K562 (cell line): ENCODE data around the gene PYY. TPM values are rescaled to one million over a fixed set of nuclear protein-coding genes. Genes with fewer than 3 reads are reported as not detected.

Experiments
- ATAC-seq: fragments of 200-7000 bp; cut with Tn5 transposase; 3 replicates; pipeline ENCODE4 v1.9.1; 2020; ENCODE audit warnings: moderate library complexity
- BruUV-seq: library from RNA; stranded (reverse); fragments of 400-500 nt; replicated peaks from 2 replicates; lab custom pipeline; 2021; lab: Mats Ljungman, UMichigan
- CTCF ChIA-PET: fragments of 300-600 bp; formaldehyde crosslinking; extraction: SDS; loops from one replicate; lab custom pipeline; 2021; ENCODE audit warnings: low intra/inter-chr PET ratio; lab: Yijun Ruan, JAX
- POLR2A ChIA-PET: fragments of 300-600, 350-650 bp; sonication (Branson Sonifier 250); formaldehyde crosslinking; extraction: SDS; loops from one replicate; lab custom pipeline; 2021; ENCODE audit warnings: antibody characterized with exemption, inconsistent platforms; lab: Yijun Ruan, JAX
- DNase-seq, 4 experiments: peaks; one replicate each; pipeline versions ENCODE4 v3.0.0 to v3.0.0-alpha.2; 2011 to 2018; ENCODE audit warnings: low spot score in 3 of 4, mixed read lengths in 3 of 4; ENCODE audit errors: extremely low read depth in 1 of 4
- FAIRE-seq: peaks from 2 replicates; lab custom pipeline; 2011; peaks lifted over from hg19 to GRCh38; lab: Jason Lieb, UNC
- H2AFZ ChIP-seq: 2 replicates; pipeline ENCODE4 v1.6.0; 2011; ENCODE audit warnings: low read depth, low read length, control low read depth, inconsistent platforms
- H3K27ac ChIP-seq: fragments of 200-600 bp; 3 replicates; pipeline ENCODE4 v1.8.0; 2011; ENCODE audit warnings: low read depth, mild to moderate bottlenecking, control low read depth, inconsistent platforms, low read length, moderate library complexity, mixed read lengths; ENCODE audit errors: extremely low read depth
- H3K27me3 ChIP-seq, 2 experiments: fragments of 300-600 bp in 1 of 2; 2 replicates in 1 of 2; 3 replicates in 1 of 2; pipeline versions ENCODE4 v1.6.0 to v1.8.0; 2011; ENCODE audit warnings: inconsistent platforms in 2 of 2, low read length in 2 of 2, mild to moderate bottlenecking in 1 of 2, mixed read lengths in 1 of 2, moderate library complexity in 1 of 2; ENCODE audit not compliant: control insufficient read depth in 2 of 2, insufficient read depth in 2 of 2
- H3K36me3 ChIP-seq: fragments of 300-600 bp; 3 replicates; pipeline ENCODE4 v1.8.0; 2011; ENCODE audit warnings: mild to moderate bottlenecking, low read length, inconsistent platforms; ENCODE audit not compliant: control insufficient read depth, insufficient read depth
- H3K4me1 ChIP-seq, 2 experiments: fragments of 200-600 bp in 1 of 2; replicated peaks in 1 of 2; 2 replicates in 1 of 2; 3 replicates in 1 of 2; pipeline versions ENCODE4 v1.5.1 to v1.8.0; 2011; ENCODE audit warnings: inconsistent platforms in 2 of 2, low read length in 2 of 2, mild to moderate bottlenecking in 1 of 2, mixed read lengths in 1 of 2, moderate library complexity in 1 of 2; ENCODE audit not compliant: control insufficient read depth in 2 of 2, insufficient read depth in 2 of 2
- H3K4me2 ChIP-seq: 2 replicates; pipeline ENCODE4 v1.6.1; 2011; ENCODE audit warnings: low read length, control low read depth, inconsistent platforms, mixed read lengths; ENCODE audit not compliant: insufficient read depth
- H3K4me3 ChIP-seq: fragments of 200-600 bp; sonication (generic), shearing (Covaris generic); 2 replicates; pipeline ENCODE4 v1.5.1; 2016; ENCODE audit warnings: control low read depth, inconsistent platforms
- H3K79me2 ChIP-seq: fragments of 200-600 bp; 3 replicates; pipeline ENCODE4 v1.8.0; 2011; ENCODE audit warnings: low read length, inconsistent platforms; ENCODE audit not compliant: control insufficient read depth, insufficient read depth
- H3K9ac ChIP-seq, 2 experiments: 2 replicates each; pipeline versions ENCODE4 v1.6.0 to v1.6.1; 2011; ENCODE audit warnings: low read depth in 2 of 2, low read length in 2 of 2, control low read depth in 1 of 2, inconsistent platforms in 1 of 2, mild to moderate bottlenecking in 1 of 2, mixed read lengths in 1 of 2; ENCODE audit not compliant: insufficient read depth in 1 of 2
- H3K9me1 ChIP-seq: one replicate; pipeline ENCODE4 v1.6.0; 2011; ENCODE audit warnings: inconsistent platforms, mild to moderate bottlenecking, low read length, moderate library complexity; ENCODE audit not compliant: control insufficient read depth, insufficient read depth
- H3K9me3 ChIP-seq: replicated peaks from 2 replicates; pipeline ENCODE4 v1.5.1; 2011; ENCODE audit warnings: low read depth, low read length, inconsistent platforms; ENCODE audit not compliant: control insufficient read depth, insufficient read depth
- H4K20me1 ChIP-seq: replicated peaks from 2 replicates; pipeline ENCODE4 v1.6.1; 2011; ENCODE audit warnings: low read length, inconsistent platforms, mixed read lengths; ENCODE audit not compliant: control insufficient read depth, insufficient read depth
- ELF2 ChIP-seq: fragments of 250-450 bp; sonication (Bioruptor Pico); IDR thresholded peaks from 2 replicates; pipeline ENCODE4 v1.5.0; 2021; ENCODE audit warnings: mild to moderate bottlenecking
- FOXJ2 ChIP-seq: fragments of 200-800 bp; sonication (Bioruptor generic); IDR thresholded peaks from 2 replicates; pipeline ENCODE4 v1.6.1; 2016; ENCODE audit warnings: missing genetic modification characterization, missing compliant biosample characterization
- HCFC1 ChIP-seq: IDR thresholded peaks from 2 replicates; pipeline ENCODE4 v1.6.1; 2012; ENCODE audit warnings: low read depth, low read length, improper control_type of control experiment
- HLTF ChIP-seq: fragments of 450-650 bp; IDR thresholded peaks from 2 replicates; pipeline ENCODE4 v1.6.1; 2016
- JUND ChIP-seq, 2 experiments: IDR thresholded peaks; 2 replicates in 1 of 2; 3 replicates in 1 of 2; pipeline ENCODE4 v1.6.1; 2011; ENCODE audit warnings: borderline replicate concordance in 2 of 2, low read depth in 2 of 2, low read length in 2 of 2, improper control_type of control experiment in 1 of 2, missing biosample characterization in 1 of 2, missing genetic modification characterization in 1 of 2, missing genetic modification reagents in 1 of 2
- NCOA4 ChIP-seq: fragments of 450-650 bp; IDR thresholded peaks from 2 replicates; pipeline ENCODE4 v1.6.1; 2018; ENCODE audit warnings: mild to moderate bottlenecking; ENCODE audit not compliant: partially characterized antibody
- NFE2L1 ChIP-seq: fragments of 450-650 bp; IDR thresholded peaks from 2 replicates; pipeline ENCODE4 v1.6.1; 2016; ENCODE audit warnings: missing genetic modification characterization, low read depth, mild to moderate bottlenecking, missing compliant biosample characterization, moderate library complexity, borderline replicate concordance
- RBM25 ChIP-seq: fragments of 200-400 bp; formaldehyde crosslinking; IDR thresholded peaks from 2 replicates; pipeline ENCODE4 v1.6.1; 2018; ENCODE audit warnings: low read length, low read depth, moderate library complexity; ENCODE audit not compliant: severe bottlenecking
- SIRT6 ChIP-seq: IDR thresholded peaks from one replicate; pipeline ENCODE4 v1.6.1; 2012; ENCODE audit warnings: low read depth, mild to moderate bottlenecking, control low read depth, inconsistent platforms, low read length, moderate library complexity
- TSC22D4 ChIP-seq: fragments of 450-650 bp; IDR thresholded peaks from 2 replicates; pipeline ENCODE4 v1.6.1; 2016; ENCODE audit warnings: missing genetic modification characterization, missing biosample characterization, control low read depth
- ZBTB17 ChIP-seq: fragments of 450-650 bp; formaldehyde crosslinking; IDR thresholded peaks from 2 replicates; pipeline ENCODE4 v1.4.0; 2020; ENCODE audit warnings: mild to moderate bottlenecking
- ZNF217 ChIP-seq: sonication (generic); formaldehyde crosslinking; IDR thresholded peaks from 2 replicates; pipeline ENCODE4 v1.8.0; 2022; ENCODE audit warnings: mild to moderate bottlenecking, missing genetic modification reagents
- WGBS: fragments of 100-300 bp; shearing (Covaris generic); methylation state at CpG from one replicate; pipeline ENCODE4 v1.1.6; 2016; ENCODE audit warnings: low coverage, mixed read lengths; ENCODE audit not compliant: insufficient coverage; ENCODE audit errors: missing lambda C conversion rate; 5-methylcytosine and 5-hydroxymethylcytosine counted together
- in situ Hi-C: fragments of 300-500 bp; cut with MboI; formaldehyde crosslinking; loops from 4 replicates; pipeline ENCODE4 v1.15.0; 2018; ENCODE audit warnings: inconsistent platforms, mixed read lengths
- intact Hi-C: fragments of 100-400 bp; cut with micrococcal nuclease; formaldehyde crosslinking; loops from 2 replicates; pipeline ENCODE4 v1.14.2; 2022
- polyA plus RNA-seq, 8 experiments: library from polyadenylated mRNA; depleted of rRNA in 4 of 8; stranded (reverse) in 5 of 8; unstranded in 3 of 8; fragments of >200 nt; fragmentation: Nextera tagmentation in 2 of 8; fragmentation: Illumina TruSeq in 1 of 8; extraction: Ambion mirVana in 2 of 8; extraction: Trizol in 1 of 8; gene quantifications; 2 replicates each; pipeline versions ENCODE4 v1.2.1 to v1.2.3, GENCODE V29; 2011 to 2014; ENCODE audit warnings: inconsistent platforms in 1 of 8, missing spikeins in 1 of 8
- total RNA-seq, 7 experiments: library from RNA; depleted of rRNA in 6 of 7; stranded (reverse); fragments of >200 nt in 6 of 7; fragmentation: Illumina TruSeq in 2 of 7; extraction: Trizol in 2 of 7; gene quantifications; 2 replicates each; pipeline versions ENCODE4 v1.2.1 to v1.2.3, GENCODE V29; 2011 to 2021; ENCODE audit warnings: low replicate concordance in 1 of 7
- TF ChIP-seq, protein P1 (sequence below): fragments of 450-650 bp; formaldehyde crosslinking; conservative IDR thresholded peaks from 2 replicates; pipeline ENCODE4 v1.4.0; 2022; ENCODE audit warnings: mild to moderate bottlenecking, missing genetic modification characterization
- TF ChIP-seq, protein P2 (sequence below): fragments of 200-800 bp; sonication (Bioruptor generic); IDR thresholded peaks from 2 replicates; pipeline ENCODE4 v1.6.1; 2016; ENCODE audit warnings: missing genetic modification characterization, missing compliant biosample characterization

The PYY gene
- total and polyA plus RNA-seq, 9 of the 15 experiments (the other 6 are each of a cell fraction or from before 2014, with no cell fraction given) = not detected

DNA sequence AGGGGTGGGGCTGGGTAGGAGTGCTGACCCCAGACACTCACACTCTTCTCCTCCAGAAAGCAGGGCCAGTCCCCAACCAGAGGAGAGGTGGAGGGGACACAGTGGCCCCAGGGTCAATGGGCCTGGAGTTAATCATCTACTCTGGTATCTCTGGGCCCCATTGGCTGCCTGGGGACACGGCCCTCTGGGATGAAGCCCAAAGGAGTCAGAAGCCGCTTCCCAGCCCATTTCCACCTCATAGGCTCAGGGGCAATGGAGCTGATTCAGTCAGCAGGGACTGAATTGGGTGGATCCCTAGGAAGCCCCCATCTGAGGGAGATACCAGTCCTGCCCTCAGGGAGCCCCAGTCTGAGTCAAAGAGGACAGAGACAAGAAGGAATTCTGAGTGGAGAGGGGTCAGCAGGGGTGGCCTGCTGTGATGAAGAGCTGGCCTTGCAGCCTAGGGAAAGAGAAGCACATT lies 47.8 kb upstream of the PYY start (continued):
- TF ChIP-seq, protein P1, sequence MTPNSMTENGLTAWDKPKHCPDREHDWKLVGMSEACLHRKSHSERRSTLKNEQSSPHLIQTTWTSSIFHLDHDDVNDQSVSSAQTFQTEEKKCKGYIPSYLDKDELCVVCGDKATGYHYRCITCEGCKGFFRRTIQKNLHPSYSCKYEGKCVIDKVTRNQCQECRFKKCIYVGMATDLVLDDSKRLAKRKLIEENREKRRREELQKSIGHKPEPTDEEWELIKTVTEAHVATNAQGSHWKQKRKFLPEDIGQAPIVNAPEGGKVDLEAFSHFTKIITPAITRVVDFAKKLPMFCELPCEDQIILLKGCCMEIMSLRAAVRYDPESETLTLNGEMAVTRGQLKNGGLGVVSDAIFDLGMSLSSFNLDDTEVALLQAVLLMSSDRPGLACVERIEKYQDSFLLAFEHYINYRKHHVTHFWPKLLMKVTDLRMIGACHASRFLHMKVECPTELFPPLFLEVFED (CRISPR knock-in tag) = no peak
- TF ChIP-seq HCFC1 = no peak
- TF ChIP-seq TSC22D4 (tag) = no peak
- no peak for TF ChIP-seq ZBTB17 (CRISPR knock-in tag)

DNA sequence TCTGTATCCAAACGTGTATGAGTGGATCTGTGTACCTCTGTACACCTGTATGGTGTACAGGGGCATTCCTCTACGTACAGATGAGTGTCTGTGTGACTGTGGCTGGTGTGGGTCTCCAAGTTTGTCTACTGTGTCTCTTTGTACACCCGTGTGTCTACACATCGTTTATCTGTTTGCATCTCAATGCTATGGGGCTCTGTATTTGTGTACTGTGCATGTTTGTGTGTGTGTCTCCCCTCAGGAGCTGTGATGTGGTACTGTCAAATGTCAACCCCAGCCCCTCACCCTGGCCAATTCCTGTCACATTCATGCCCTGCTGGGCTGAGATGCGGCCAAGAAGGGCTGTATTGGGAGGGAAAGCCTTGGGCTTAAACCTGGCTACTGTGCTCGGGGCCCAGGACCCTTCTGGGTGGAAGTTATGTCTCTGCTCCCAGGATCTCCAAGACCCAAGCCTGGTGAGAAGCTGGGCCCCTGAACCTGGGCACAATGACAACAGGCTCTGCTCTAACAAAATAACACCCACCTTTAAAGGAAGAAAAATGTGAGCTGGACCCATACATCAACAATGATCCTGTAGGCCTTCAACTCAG lies 47.2 kb upstream of the PYY start:
- FAIRE-seq (no peak), DNase-seq (no peak), ATAC-seq (no peak)
- intact Hi-C loops (no loop called here), in situ Hi-C loops (no loop called here)
- no peak overlapping the region for H3K4me2 ChIP-seq
- H3K4me3 ChIP-seq = no peak overlapping the region
- no peaks in the 10 kb centered on the region for H3K9me3 ChIP-seq
- ChIA-PET CTCF (no interaction called here), POLR2A (interaction anchor here (1.2 kb wide), 1 partner anchor 13 kb away, joined by 3 read pairs; no protein-coding TSS in a partner anchor)
- BruUV-seq = no TSS peak
- H2AFZ ChIP-seq = no peak overlapping the region
- no peaks in the 10 kb centered on the region for H4K20me1 ChIP-seq
- no peaks in the 10 kb centered on the region; a peak in 1 of 5 replicates for H3K27me3 ChIP-seq
- H3K4me1 ChIP-seq = peaks cover 5 to 20% of the 10 kb centered on the region in 2 experiments; a peak in 3 of 5 replicates
- no peak overlapping the region for H3K27ac ChIP-seq
- 36% methylated on average over 6 of the region's 6 CpGs for WGBS
- H3K9ac ChIP-seq = no peak overlapping the region
- H3K36me3 ChIP-seq = no peaks in the 10 kb centered on the region
- H3K9me1 ChIP-seq = no peaks in the 10 kb centered on the region
- no peaks in the 10 kb centered on the region for H3K79me2 ChIP-seq
- TF ChIP-seq RBM25 = no peak
- no peak for TF ChIP-seq NFE2L1 (tag)
- no peak for TF ChIP-seq FOXJ2 (tag)
- no peak for TF ChIP-seq JUND (IDR thresholded peaks at IDR 0.05; ENCODE audit: borderline replicate concordance, low read depth, low read length)
- no peak for TF ChIP-seq JUND (tag; IDR thresholded peaks at IDR 0.05; ENCODE audit: borderline replicate concordance, low read depth, low read length)
- no peak for TF ChIP-seq NCOA4
- TF ChIP-seq, protein P2, sequence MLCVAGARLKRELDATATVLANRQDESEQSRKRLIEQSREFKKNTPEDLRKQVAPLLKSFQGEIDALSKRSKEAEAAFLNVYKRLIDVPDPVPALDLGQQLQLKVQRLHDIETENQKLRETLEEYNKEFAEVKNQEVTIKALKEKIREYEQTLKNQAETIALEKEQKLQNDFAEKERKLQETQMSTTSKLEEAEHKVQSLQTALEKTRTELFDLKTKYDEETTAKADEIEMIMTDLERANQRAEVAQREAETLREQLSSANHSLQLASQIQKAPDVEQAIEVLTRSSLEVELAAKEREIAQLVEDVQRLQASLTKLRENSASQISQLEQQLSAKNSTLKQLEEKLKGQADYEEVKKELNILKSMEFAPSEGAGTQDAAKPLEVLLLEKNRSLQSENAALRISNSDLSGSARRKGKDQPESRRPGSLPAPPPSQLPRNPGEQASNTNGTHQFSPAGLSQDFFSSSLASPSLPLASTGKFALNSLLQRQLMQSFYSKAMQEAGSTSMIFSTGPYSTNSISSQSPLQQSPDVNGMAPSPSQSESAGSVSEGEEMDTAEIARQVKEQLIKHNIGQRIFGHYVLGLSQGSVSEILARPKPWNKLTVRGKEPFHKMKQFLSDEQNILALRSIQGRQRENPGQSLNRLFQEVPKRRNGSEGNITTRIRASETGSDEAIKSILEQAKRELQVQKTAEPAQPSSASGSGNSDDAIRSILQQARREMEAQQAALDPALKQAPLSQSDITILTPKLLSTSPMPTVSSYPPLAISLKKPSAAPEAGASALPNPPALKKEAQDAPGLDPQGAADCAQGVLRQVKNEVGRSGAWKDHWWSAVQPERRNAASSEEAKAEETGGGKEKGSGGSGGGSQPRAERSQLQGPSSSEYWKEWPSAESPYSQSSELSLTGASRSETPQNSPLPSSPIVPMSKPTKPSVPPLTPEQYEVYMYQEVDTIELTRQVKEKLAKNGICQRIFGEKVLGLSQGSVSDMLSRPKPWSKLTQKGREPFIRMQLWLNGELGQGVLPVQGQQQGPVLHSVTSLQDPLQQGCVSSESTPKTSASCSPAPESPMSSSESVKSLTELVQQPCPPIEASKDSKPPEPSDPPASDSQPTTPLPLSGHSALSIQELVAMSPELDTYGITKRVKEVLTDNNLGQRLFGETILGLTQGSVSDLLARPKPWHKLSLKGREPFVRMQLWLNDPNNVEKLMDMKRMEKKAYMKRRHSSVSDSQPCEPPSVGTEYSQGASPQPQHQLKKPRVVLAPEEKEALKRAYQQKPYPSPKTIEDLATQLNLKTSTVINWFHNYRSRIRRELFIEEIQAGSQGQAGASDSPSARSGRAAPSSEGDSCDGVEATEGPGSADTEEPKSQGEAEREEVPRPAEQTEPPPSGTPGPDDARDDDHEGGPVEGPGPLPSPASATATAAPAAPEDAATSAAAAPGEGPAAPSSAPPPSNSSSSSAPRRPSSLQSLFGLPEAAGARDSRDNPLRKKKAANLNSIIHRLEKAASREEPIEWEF (CRISPR knock-in tag) = no peak
- TF ChIP-seq HLTF = no peak
- no peak for TF ChIP-seq SIRT6
- TF ChIP-seq ZNF217 (CRISPR knock-in tag) = no peak
- TF ChIP-seq ELF2 = no peak
